SK-N-SH (cell line): Measurements from ENCODE around the gene PPM1A. TPM values are rescaled to one million over a fixed set of nuclear protein-coding genes. Genes with fewer than 3 reads are reported as not detected.

Experiments used
- CTCF ChIA-PET: fragments of 300-600, 350-600 bp; formaldehyde crosslinking; extraction: SDS; loops from one replicate; lab custom pipeline; 2021; lab: Yijun Ruan, JAX
- POLR2A ChIA-PET: fragments of 350-600 bp; sonication (Branson Sonifier 250); formaldehyde crosslinking; extraction: SDS; loops from one replicate; lab custom pipeline; 2020; ENCODE audit warnings: antibody characterized with exemption, inconsistent platforms; lab: Yijun Ruan, JAX
- DNase-seq: peaks from one replicate; pipeline ENCODE4 v3.0.0; 2012
- H2AFZ ChIP-seq: fragments of 200-600 bp; sonication (generic); 2 replicates; pipeline ENCODE4 v1.8.1; 2016; ENCODE audit warnings: antibody characterized with exemption, mild to moderate bottlenecking, low read depth
- H3F3A ChIP-seq: fragments of 200-600 bp; sonication (generic); replicated peaks from 2 replicates; pipeline ENCODE3; 2016; ENCODE audit warnings: antibody characterized with exemption, mild to moderate bottlenecking; ENCODE audit not compliant: insufficient read depth
- H3K27ac ChIP-seq, 2 experiments: fragments of 200-500 bp in 1 of 2; fragments of 200-600 bp in 1 of 2; sonication (Bioruptor generic) in 1 of 2; sonication (generic), shearing (Covaris generic) in 1 of 2; 2 replicates each; pipeline versions ENCODE4 v1.5.1 to v1.6.1; 2014 to 2016; ENCODE audit warnings: low read depth in 2 of 2, inconsistent platforms in 1 of 2, low read length in 1 of 2, mild to moderate bottlenecking in 1 of 2, mixed read lengths in 1 of 2
- H3K27me3 ChIP-seq: fragments of 200-600 bp; sonication (generic), shearing (Covaris generic); 2 replicates; pipeline ENCODE4 v1.6.1; 2016; ENCODE audit warnings: mixed run types; ENCODE audit not compliant: insufficient read depth
- H3K36me3 ChIP-seq, 2 experiments: fragments of 200-500 bp in 1 of 2; fragments of 200-600 bp in 1 of 2; sonication (Bioruptor generic) in 1 of 2; sonication (generic) in 1 of 2; replicated peaks in 1 of 2; 2 replicates each; pipeline versions ENCODE3 to v1.5.1; 2014 to 2016; ENCODE audit warnings: low read length in 1 of 2, mild to moderate bottlenecking in 1 of 2; ENCODE audit not compliant: insufficient read depth in 2 of 2, control insufficient read depth in 1 of 2
- H3K4me1 ChIP-seq, 2 experiments: fragments of 200-500 bp in 1 of 2; fragments of 200-600 bp in 1 of 2; sonication (Bioruptor generic) in 1 of 2; sonication (generic), shearing (Covaris generic) in 1 of 2; 2 replicates each; pipeline versions ENCODE4 v1.5.1 to v1.6.1; 2014 to 2016; ENCODE audit warnings: low read depth in 1 of 2, low read length in 1 of 2, mixed run types in 1 of 2; ENCODE audit not compliant: insufficient read depth in 2 of 2, control insufficient read depth in 1 of 2
- H3K4me2 ChIP-seq: fragments of 200-600 bp; sonication (generic), shearing (Covaris generic); 2 replicates; pipeline ENCODE4 v1.6.1; 2017; ENCODE audit warnings: mixed run types
- H3K4me3 ChIP-seq, 2 experiments: fragments of 200-500 bp in 1 of 2; fragments of 200-600 bp in 1 of 2; sonication (Bioruptor generic) in 1 of 2; sonication (generic), shearing (Covaris generic) in 1 of 2; 2 replicates each; pipeline versions ENCODE4 v1.5.1 to v1.8.1; 2014 to 2016; ENCODE audit warnings: low read depth in 2 of 2, inconsistent platforms in 1 of 2, low read length in 1 of 2, mild to moderate bottlenecking in 1 of 2, mixed read lengths in 1 of 2, moderate library complexity in 1 of 2
- H3K79me2 ChIP-seq: fragments of 200-600 bp; sonication (generic); 2 replicates; pipeline ENCODE4 v1.8.1; 2017; ENCODE audit warnings: mild to moderate bottlenecking; ENCODE audit not compliant: insufficient read depth
- H3K9ac ChIP-seq: fragments of 200-600 bp; sonication (generic); 2 replicates; pipeline ENCODE4 v1.6.1; 2017; ENCODE audit warnings: mixed run types
- H3K9me2 ChIP-seq: fragments of 200-600 bp; sonication (generic); 2 replicates; pipeline ENCODE4 v1.6.1; 2017; ENCODE audit warnings: mixed run types
- H3K9me3 ChIP-seq: fragments of 200-600 bp; sonication (generic); 2 replicates; pipeline ENCODE4 v1.6.1; 2017; ENCODE audit warnings: mixed run types, mild to moderate bottlenecking, moderate library complexity
- H4K20me1 ChIP-seq: fragments of 200-600 bp; sonication (generic); 2 replicates; pipeline ENCODE4 v1.6.1; 2017; ENCODE audit warnings: mild to moderate bottlenecking, mixed run types; ENCODE audit not compliant: insufficient read depth
- MEF2A ChIP-seq: IDR thresholded peaks from 2 replicates; pipeline ENCODE4 v1.4.0; 2012; ENCODE audit warnings: low read depth, borderline replicate concordance
- MXI1 ChIP-seq: IDR thresholded peaks from 2 replicates; pipeline ENCODE4 v1.6.1; 2012; ENCODE audit warnings: mild to moderate bottlenecking, low read depth, low read length, improper control_type of control experiment
- PBX3 ChIP-seq: IDR thresholded peaks from 2 replicates; pipeline ENCODE4; 2012
- RCOR1 ChIP-seq: fragments of 150-350 bp; IDR thresholded peaks from 2 replicates; pipeline ENCODE4 v1.6.1; 2017; ENCODE audit warnings: antibody characterized with exemption, low read length
- REST ChIP-seq: IDR thresholded peaks from 2 replicates; pipeline ENCODE4 v1.6.1; 2012; ENCODE audit warnings: mild to moderate bottlenecking, low read depth, low read length, moderate library complexity
- TAF1 ChIP-seq: IDR thresholded peaks from 2 replicates; pipeline ENCODE4 v1.6.1; 2012; ENCODE audit warnings: low read depth, mild to moderate bottlenecking, low read length, moderate library complexity, borderline replicate concordance
- TEAD4 ChIP-seq: IDR thresholded peaks from 2 replicates; pipeline ENCODE4 v1.4.0; 2012; ENCODE audit warnings: mild to moderate bottlenecking, borderline replicate concordance; ENCODE audit not compliant: insufficient read depth
- ZBTB33 ChIP-seq: IDR thresholded peaks from 2 replicates; pipeline ENCODE4 v1.4.0; 2012; ENCODE audit warnings: low read depth, borderline replicate concordance
- WGBS: methylation state at CpG from one replicate; pipeline ENCODE4 v1.1.6; 2017; ENCODE audit warnings: low lambda C conversion rate; 5-methylcytosine and 5-hydroxymethylcytosine counted together
- polyA plus RNA-seq, 3 experiments: library from polyadenylated mRNA; depleted of rRNA; stranded (reverse); fragments of >200 nt; gene quantifications; 2 replicates each; pipeline ENCODE4 v1.2.3, GENCODE V29; 2012

Gene PPM1A
- polyA plus RNA-seq, 1 of the 3 experiments (the other 2 are of a cell fraction), result 12.3 TPM

- ChIA-PET POLR2A (no interaction called here), CTCF (no interaction called here)
- Histone ChIP-seq H3K4me1 (no peaks in the 10 kb centered on the region), H3K4me2 (no peak overlapping the region), H3K4me3 (no peak overlapping the region), H3F3A (peaks cover 6% of the 10 kb centered on the region), H3K9me3 (peaks cover 21% of the 10 kb centered on the region), H2AFZ (no peak overlapping the region), H3K9me2 (no peaks in the 10 kb centered on the region), H3K27me3 (no peaks in the 10 kb centered on the region), H3K36me3 (peaks cover 7 to 50% of the 10 kb centered on the region in 2 experiments), H3K79me2 (peaks cover 100% of the 10 kb centered on the region), H3K9ac (no peak overlapping the region), H4K20me1 (peaks cover 24% of the 10 kb centered on the region), H3K27ac (no peak overlapping the region)
- TF ChIP-seq REST (no peak), ZBTB33 (no peak), RCOR1 (no peak), TAF1 (no peak), MXI1 (no peak), PBX3 (no peak), TEAD4 (no peak), MEF2A (no peak)
- DNase-seq, result no peak
- 100% methylated on average over 1 of the region's 1 CpG for WGBS
Observed at GRCh38 chr14:60265163-60265562, 16.1 kb downstream of the PPM1A start.
